Liver (tissue), 9 donors: ENCODE data around the gene COL27A1. TPM values are rescaled to one million over a fixed set of nuclear protein-coding genes. Genes with fewer than 3 reads are reported as not detected.

ENCODE experiments used
- DNase-seq: peaks from one replicate; pipeline ENCODE4 v3.0.0-alpha.2; 2017; ENCODE audit warnings: low spot score
- H3K27ac ChIP-seq, 2 donors: one replicate each; pipeline ENCODE4 v1.7.0; 2013; ENCODE audit warnings: inconsistent platforms in 2 of 2, low read length in 2 of 2, control low read depth in 1 of 2, low read depth in 1 of 2, mild to moderate bottlenecking in 1 of 2
- H3K27me3 ChIP-seq, 4 donors: one replicate each; pipeline versions ENCODE4 v1.6.1 to v1.7.0; 2013; ENCODE audit warnings: low read length in 3 of 4, inconsistent platforms in 1 of 4, mild to moderate bottlenecking in 1 of 4, moderate library complexity in 1 of 4; ENCODE audit not compliant: control insufficient read depth in 4 of 4, insufficient read depth in 4 of 4
- H3K36me3 ChIP-seq, 4 donors: one replicate each; pipeline versions ENCODE4 v1.6.1 to v1.7.0; 2013; ENCODE audit warnings: low read length in 3 of 4, mild to moderate bottlenecking in 3 of 4, low read depth in 1 of 4, moderate library complexity in 1 of 4; ENCODE audit not compliant: control insufficient read depth in 4 of 4, insufficient read depth in 3 of 4
- H3K4me1 ChIP-seq, 4 donors: one replicate each; pipeline versions ENCODE4 v1.6.1 to v1.7.0; 2013; ENCODE audit warnings: low read length in 3 of 4, mild to moderate bottlenecking in 3 of 4, moderate library complexity in 1 of 4; ENCODE audit not compliant: control insufficient read depth in 4 of 4, insufficient read depth in 4 of 4
- H3K4me3 ChIP-seq, 3 donors: one replicate each; pipeline versions ENCODE4 v1.6.1 to v1.7.0; 2013; ENCODE audit warnings: low read length in 3 of 3, control low read depth in 1 of 3, low read depth in 1 of 3, mild to moderate bottlenecking in 1 of 3
- H3K9ac ChIP-seq, 2 donors: one replicate each; pipeline ENCODE4 v1.7.0; 2013; ENCODE audit warnings: low read length in 2 of 2, mild to moderate bottlenecking in 2 of 2, moderate library complexity in 2 of 2, control low read depth in 1 of 2, low read depth in 1 of 2
- H3K9me3 ChIP-seq, 4 donors: one replicate each; pipeline versions ENCODE4 v1.6.1 to v1.7.0; 2013; ENCODE audit warnings: low read length in 3 of 4; ENCODE audit not compliant: control insufficient read depth in 4 of 4
- EGR1 ChIP-seq, 2 donors: IDR thresholded peaks; 2 replicates each; pipeline ENCODE4 v1.6.1; 2016 to 2018; ENCODE audit warnings: antibody characterized with exemption in 2 of 2, low read depth in 2 of 2
- FOXA1 ChIP-seq: IDR thresholded peaks from 2 replicates; pipeline ENCODE4 v1.6.1; 2016; ENCODE audit warnings: antibody characterized with exemption
- FOXA2 ChIP-seq: IDR thresholded peaks from 2 replicates; pipeline ENCODE4 v1.6.1; 2016; ENCODE audit warnings: antibody characterized with exemption
- GABPA ChIP-seq, 2 donors: IDR thresholded peaks in 1 of 2; conservative IDR thresholded peaks in 1 of 2; 2 replicates each; pipeline ENCODE4 v1.6.1; 2016; ENCODE audit warnings: antibody characterized with exemption in 2 of 2, mild to moderate bottlenecking in 1 of 2, moderate library complexity in 1 of 2
- HNF4A ChIP-seq, 2 donors: conservative IDR thresholded peaks; 2 replicates each; pipeline ENCODE4 v1.6.1; 2016; ENCODE audit warnings: antibody characterized with exemption in 2 of 2, mild to moderate bottlenecking in 2 of 2
- HNF4G ChIP-seq: IDR thresholded peaks from 2 replicates; pipeline ENCODE4 v1.6.1; 2016; ENCODE audit warnings: antibody characterized with exemption
- JUND ChIP-seq, 2 donors: IDR thresholded peaks; 2 replicates each; pipeline ENCODE4 v1.6.1; 2016; ENCODE audit warnings: antibody characterized with exemption in 2 of 2
- NR2F2 ChIP-seq: IDR thresholded peaks from 2 replicates; pipeline ENCODE4 v1.6.1; 2016; ENCODE audit warnings: antibody characterized with exemption
- RAD21 ChIP-seq, 2 donors: IDR thresholded peaks; 2 replicates each; pipeline ENCODE4 v1.6.1; 2016; ENCODE audit warnings: antibody characterized with exemption in 2 of 2, mild to moderate bottlenecking in 2 of 2
- RXRA ChIP-seq, 2 donors: IDR thresholded peaks; 2 replicates each; pipeline ENCODE4 v1.6.1; 2017 to 2018; ENCODE audit warnings: antibody characterized with exemption in 2 of 2, mild to moderate bottlenecking in 1 of 2
- SP1 ChIP-seq: IDR thresholded peaks from 2 replicates; pipeline ENCODE4 v1.6.1; 2018; ENCODE audit warnings: antibody characterized with exemption, mild to moderate bottlenecking
- TAF1 ChIP-seq: conservative IDR thresholded peaks from 2 replicates; pipeline ENCODE4 v1.6.1; 2016; ENCODE audit warnings: antibody characterized with exemption, mild to moderate bottlenecking
- YY1 ChIP-seq: IDR thresholded peaks from 2 replicates; pipeline ENCODE4 v1.6.1; 2016; ENCODE audit warnings: antibody characterized with exemption, mild to moderate bottlenecking
- WGBS: extraction: QIAGEN DNeasy Blood & Tissue Kit; methylation state at CpG from one replicate; pipeline ENCODE4 v1.1.7; 2013; 5-methylcytosine and 5-hydroxymethylcytosine counted together
- polyA plus RNA-seq, 2 donors: library from polyadenylated mRNA; stranded (reverse) in 1 of 2; unstranded in 1 of 2; fragments of 200-250 nt in 1 of 2; fragments of >200 nt in 1 of 2; fragmentation: Nextera tagmentation in 1 of 2; extraction: Ambion mirVana in 1 of 2; gene quantifications; one replicate each; pipeline versions ENCODE4 v1.2.1 to v1.2.3, GENCODE V29; 2013 to 2015
- total RNA-seq, 2 donors: library from RNA; depleted of rRNA; stranded (reverse); fragments of >200 nt; gene quantifications; one replicate each; pipeline ENCODE4 v1.2.3, GENCODE V29; 2014
- TF ChIP-seq, protein P1 (sequence below): IDR thresholded peaks from 2 replicates; pipeline ENCODE4 v1.6.1; 2016; ENCODE audit warnings: antibody characterized with exemption
- TF ChIP-seq, protein P2 (sequence below): fragments of 150-350 bp; IDR thresholded peaks from 2 replicates; pipeline ENCODE4 v1.5.1; 2017; ENCODE audit warnings: improper control_type of control experiment, low read depth, low read length; ENCODE audit not compliant: missing input control
- TF ChIP-seq, protein P3 (sequence below): IDR thresholded peaks from 2 replicates; pipeline ENCODE4 v1.6.1; 2016; ENCODE audit warnings: antibody characterized with exemption
- TF ChIP-seq, protein P4 (sequence below): IDR thresholded peaks from 2 replicates; pipeline ENCODE4 v1.6.1; 2016; ENCODE audit warnings: antibody characterized with exemption, mild to moderate bottlenecking
- TF ChIP-seq, protein P5 (sequence below): IDR thresholded peaks from 2 replicates; pipeline ENCODE4 v1.6.1; 2016; ENCODE audit warnings: antibody characterized with exemption
- donor health status: healthy.
- donor health status: healthy.
- donor health status: healthy.
- donor health status: healthy.
- donor health status: healthy.

The COL27A1 gene
- total and polyA plus RNA-seq, 4 donors: 7.0 to 20.4 (median 12.0) TPM

DNA sequence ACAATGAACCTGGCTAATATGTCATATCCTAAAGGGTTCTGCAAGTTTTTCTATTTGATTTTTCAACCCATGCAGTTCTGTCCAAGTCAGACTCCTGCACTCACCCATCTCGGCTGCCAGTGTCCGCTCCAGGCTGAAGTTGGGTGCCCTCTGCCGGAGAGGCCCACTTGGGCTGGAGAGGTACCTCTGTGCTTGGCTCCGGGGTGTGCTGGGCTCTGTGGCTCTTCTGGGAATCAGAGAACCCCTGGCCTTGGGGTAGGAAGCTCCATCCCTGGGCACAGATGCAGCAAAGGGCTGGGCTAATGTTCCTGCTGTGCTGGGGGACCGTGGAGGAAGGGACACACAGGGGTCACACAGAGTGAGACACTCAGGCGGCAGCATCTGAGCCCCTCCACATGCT, 200.5 kb downstream of the COL27A1 start:
- Histone ChIP-seq H3K27ac (no peak overlapping the region), H3K9me3 (no peaks in the 10 kb centered on the region), H3K27me3 (no peaks in the 10 kb centered on the region), H3K4me3 (no peak overlapping the region), H3K9ac (no peak overlapping the region), H3K36me3 (peaks cover 14 to 55% (median 39%) of the 10 kb centered on the region in 4 donors), H3K4me1 (peaks cover 0 to 5% (median 0%) of the 10 kb centered on the region in 4 donors)
- TF ChIP-seq FOXA2 (no peak), HNF4A (conservative IDR thresholded peaks at IDR 0.05) (no peak), SP1 (no peak)
- DNase-seq: no peak
- 93% methylated on average over 6 of the region's 6 CpGs for WGBS

DNA sequence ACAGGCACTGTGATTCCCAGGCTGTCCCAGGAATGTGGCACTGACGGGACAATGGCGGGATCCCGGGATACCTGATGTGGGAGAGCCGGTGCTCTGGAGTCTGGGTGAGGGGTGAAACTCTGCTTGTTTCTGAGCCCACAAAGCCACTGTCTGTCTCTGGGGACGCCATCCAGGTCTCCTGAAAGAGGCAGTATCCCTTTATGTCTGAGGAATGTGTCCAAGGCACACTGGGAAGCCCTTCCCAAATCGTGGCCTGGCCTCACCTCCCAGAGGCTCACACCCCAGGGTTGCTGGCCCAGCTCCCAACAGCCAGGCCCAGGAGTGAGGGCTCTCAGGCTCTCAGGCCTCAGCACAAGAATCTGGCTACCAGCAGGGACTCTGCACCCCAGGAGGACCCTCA, 201.5 kb downstream of the COL27A1 start:
- H3K36me3 ChIP-seq: peaks cover 15 to 65% (median 46%) of the 10 kb centered on the region in 4 donors
- H3K27me3 ChIP-seq: no peaks in the 10 kb centered on the region
- no peak overlapping the region for H3K27ac ChIP-seq
- 92% methylated on average over 6 of the region's 6 CpGs for WGBS
- H3K9me3 ChIP-seq: no peaks in the 10 kb centered on the region
- DNase-seq: no peak
- no peaks in the 10 kb centered on the region for H3K4me1 ChIP-seq
- TF ChIP-seq, protein P1, sequence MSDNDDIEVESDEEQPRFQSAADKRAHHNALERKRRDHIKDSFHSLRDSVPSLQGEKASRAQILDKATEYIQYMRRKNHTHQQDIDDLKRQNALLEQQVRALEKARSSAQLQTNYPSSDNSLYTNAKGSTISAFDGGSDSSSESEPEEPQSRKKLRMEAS: no peak
- TF ChIP-seq, protein P2, sequence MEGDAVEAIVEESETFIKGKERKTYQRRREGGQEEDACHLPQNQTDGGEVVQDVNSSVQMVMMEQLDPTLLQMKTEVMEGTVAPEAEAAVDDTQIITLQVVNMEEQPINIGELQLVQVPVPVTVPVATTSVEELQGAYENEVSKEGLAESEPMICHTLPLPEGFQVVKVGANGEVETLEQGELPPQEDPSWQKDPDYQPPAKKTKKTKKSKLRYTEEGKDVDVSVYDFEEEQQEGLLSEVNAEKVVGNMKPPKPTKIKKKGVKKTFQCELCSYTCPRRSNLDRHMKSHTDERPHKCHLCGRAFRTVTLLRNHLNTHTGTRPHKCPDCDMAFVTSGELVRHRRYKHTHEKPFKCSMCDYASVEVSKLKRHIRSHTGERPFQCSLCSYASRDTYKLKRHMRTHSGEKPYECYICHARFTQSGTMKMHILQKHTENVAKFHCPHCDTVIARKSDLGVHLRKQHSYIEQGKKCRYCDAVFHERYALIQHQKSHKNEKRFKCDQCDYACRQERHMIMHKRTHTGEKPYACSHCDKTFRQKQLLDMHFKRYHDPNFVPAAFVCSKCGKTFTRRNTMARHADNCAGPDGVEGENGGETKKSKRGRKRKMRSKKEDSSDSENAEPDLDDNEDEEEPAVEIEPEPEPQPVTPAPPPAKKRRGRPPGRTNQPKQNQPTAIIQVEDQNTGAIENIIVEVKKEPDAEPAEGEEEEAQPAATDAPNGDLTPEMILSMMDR: no peak
- TF ChIP-seq HNF4A (conservative IDR thresholded peaks at IDR 0.05) (no peak), SP1 (no peak), YY1 (no peak), RXRA (IDR thresholded peaks at IDR 0.05) (no peak), EGR1 (IDR thresholded peaks at IDR 0.05; ENCODE audit: low read depth in 2 of 2) (no peak), FOXA2 (no peak), RAD21 (IDR thresholded peaks at IDR 0.05) (no peak), FOXA1 (no peak), GABPA (IDR thresholded peaks at IDR 0.05 in 1 of 2, conservative IDR thresholded peaks at IDR 0.05 in 1 of 2) (no peak), TAF1 (no peak), JUND (IDR thresholded peaks at IDR 0.05) (no peak), NR2F2 (no peak), HNF4G (no peak)
- TF ChIP-seq, protein P3, sequence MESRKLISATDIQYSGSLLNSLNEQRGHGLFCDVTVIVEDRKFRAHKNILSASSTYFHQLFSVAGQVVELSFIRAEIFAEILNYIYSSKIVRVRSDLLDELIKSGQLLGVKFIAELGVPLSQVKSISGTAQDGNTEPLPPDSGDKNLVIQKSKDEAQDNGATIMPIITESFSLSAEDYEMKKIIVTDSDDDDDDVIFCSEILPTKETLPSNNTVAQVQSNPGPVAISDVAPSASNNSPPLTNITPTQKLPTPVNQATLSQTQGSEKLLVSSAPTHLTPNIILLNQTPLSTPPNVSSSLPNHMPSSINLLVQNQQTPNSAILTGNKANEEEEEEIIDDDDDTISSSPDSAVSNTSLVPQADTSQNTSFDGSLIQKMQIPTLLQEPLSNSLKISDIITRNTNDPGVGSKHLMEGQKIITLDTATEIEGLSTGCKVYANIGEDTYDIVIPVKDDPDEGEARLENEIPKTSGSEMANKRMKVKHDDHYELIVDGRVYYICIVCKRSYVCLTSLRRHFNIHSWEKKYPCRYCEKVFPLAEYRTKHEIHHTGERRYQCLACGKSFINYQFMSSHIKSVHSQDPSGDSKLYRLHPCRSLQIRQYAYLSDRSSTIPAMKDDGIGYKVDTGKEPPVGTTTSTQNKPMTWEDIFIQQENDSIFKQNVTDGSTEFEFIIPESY: no peak
- TF ChIP-seq, protein P4, sequence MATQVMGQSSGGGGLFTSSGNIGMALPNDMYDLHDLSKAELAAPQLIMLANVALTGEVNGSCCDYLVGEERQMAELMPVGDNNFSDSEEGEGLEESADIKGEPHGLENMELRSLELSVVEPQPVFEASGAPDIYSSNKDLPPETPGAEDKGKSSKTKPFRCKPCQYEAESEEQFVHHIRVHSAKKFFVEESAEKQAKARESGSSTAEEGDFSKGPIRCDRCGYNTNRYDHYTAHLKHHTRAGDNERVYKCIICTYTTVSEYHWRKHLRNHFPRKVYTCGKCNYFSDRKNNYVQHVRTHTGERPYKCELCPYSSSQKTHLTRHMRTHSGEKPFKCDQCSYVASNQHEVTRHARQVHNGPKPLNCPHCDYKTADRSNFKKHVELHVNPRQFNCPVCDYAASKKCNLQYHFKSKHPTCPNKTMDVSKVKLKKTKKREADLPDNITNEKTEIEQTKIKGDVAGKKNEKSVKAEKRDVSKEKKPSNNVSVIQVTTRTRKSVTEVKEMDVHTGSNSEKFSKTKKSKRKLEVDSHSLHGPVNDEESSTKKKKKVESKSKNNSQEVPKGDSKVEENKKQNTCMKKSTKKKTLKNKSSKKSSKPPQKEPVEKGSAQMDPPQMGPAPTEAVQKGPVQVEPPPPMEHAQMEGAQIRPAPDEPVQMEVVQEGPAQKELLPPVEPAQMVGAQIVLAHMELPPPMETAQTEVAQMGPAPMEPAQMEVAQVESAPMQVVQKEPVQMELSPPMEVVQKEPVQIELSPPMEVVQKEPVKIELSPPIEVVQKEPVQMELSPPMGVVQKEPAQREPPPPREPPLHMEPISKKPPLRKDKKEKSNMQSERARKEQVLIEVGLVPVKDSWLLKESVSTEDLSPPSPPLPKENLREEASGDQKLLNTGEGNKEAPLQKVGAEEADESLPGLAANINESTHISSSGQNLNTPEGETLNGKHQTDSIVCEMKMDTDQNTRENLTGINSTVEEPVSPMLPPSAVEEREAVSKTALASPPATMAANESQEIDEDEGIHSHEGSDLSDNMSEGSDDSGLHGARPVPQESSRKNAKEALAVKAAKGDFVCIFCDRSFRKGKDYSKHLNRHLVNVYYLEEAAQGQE: no peak
- TF ChIP-seq, protein P5, sequence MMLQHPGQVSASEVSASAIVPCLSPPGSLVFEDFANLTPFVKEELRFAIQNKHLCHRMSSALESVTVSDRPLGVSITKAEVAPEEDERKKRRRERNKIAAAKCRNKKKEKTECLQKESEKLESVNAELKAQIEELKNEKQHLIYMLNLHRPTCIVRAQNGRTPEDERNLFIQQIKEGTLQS: no peak
- no peak overlapping the region for H3K9ac ChIP-seq
- no peak overlapping the region for H3K4me3 ChIP-seq
